ENCODE data around the gene SFXN3.

DNA sequence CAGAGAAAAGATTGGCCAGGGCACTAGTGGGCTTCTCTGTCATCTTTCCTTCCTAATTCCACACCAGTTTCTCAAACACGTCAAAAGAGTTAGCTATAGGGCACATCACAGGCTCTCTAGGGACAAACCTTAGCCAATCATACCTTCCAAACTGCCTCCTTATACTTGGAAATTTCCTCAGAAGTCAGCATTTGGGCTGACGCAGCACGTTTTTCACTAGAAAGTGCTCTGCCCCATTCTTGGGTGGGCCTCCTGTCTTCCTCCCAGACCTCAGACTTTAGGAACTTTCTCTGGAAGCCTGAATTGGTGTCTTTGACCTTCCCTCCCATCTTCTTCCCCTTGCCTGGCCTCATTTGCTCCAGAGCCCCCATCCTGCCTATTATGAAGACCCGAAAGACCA is 11.1 kb downstream of the SFXN3 start:
- TF ChIP-seq STAT1 (IDR thresholded peaks at IDR 0.05; ENCODE audit: unreplicated experiment) (no peak), CTCF (conservative IDR thresholded peaks at IDR 0.05; ENCODE audit: low read depth in 2 of 2) (no peak), POLR2AphosphoS5 (IDR thresholded peaks at IDR 0.05; ENCODE audit: low read depth) (no peak)
